HepG2 (cell line): ENCODE results near the gene NCAPG.

Source experiments
- CTCF ChIP-seq: sonication (generic); formaldehyde crosslinking; IDR thresholded peaks from 2 replicates; pipeline ENCODE4 v1.5.0; 2020; ENCODE audit warnings: mild to moderate bottlenecking, missing genetic modification reagents, moderate library complexity
- ELF4 ChIP-seq: sonication (generic); formaldehyde crosslinking; IDR thresholded peaks from 2 replicates; pipeline ENCODE4 v1.5.0; 2020; ENCODE audit warnings: missing genetic modification reagents, mild to moderate bottlenecking, moderate library complexity, borderline replicate concordance
- HMG20B ChIP-seq: conservative IDR thresholded peaks from 2 replicates; pipeline ENCODE4 v1.6.1; 2016; ENCODE audit warnings: missing genetic modification reagents, missing compliant biosample characterization
- MTF1 ChIP-seq: sonication (generic); formaldehyde crosslinking; IDR thresholded peaks from 2 replicates; pipeline ENCODE4 v1.5.0; 2020; ENCODE audit warnings: missing genetic modification reagents
- TAF1 ChIP-seq: sonication (generic); formaldehyde crosslinking; IDR thresholded peaks from 2 replicates; pipeline ENCODE4 v1.4.0; 2020; ENCODE audit warnings: missing genetic modification reagents
- TAF15 ChIP-seq: fragments of 200-400 bp; formaldehyde crosslinking; IDR thresholded peaks from one replicate; pipeline ENCODE4 v1.6.1; 2018; ENCODE audit warnings: mild to moderate bottlenecking, low read depth, low read length; ENCODE audit not compliant: poor library complexity, severe bottlenecking
- ZNF274 ChIP-seq: sonication (generic); formaldehyde crosslinking; IDR thresholded peaks from 2 replicates; pipeline ENCODE4 v1.5.1; 2020; ENCODE audit warnings: mild to moderate bottlenecking, missing genetic modification reagents
- TF ChIP-seq, protein P1 (sequence below): sonication (generic); formaldehyde crosslinking; IDR thresholded peaks from 2 replicates; pipeline ENCODE4 v1.4.0; 2020; ENCODE audit warnings: mild to moderate bottlenecking, missing genetic modification reagents
- TF ChIP-seq, protein P2 (sequence below): sonication (generic); formaldehyde crosslinking; IDR thresholded peaks from 2 replicates; pipeline ENCODE4 v1.4.0; 2020; ENCODE audit warnings: missing genetic modification reagents

DNA sequence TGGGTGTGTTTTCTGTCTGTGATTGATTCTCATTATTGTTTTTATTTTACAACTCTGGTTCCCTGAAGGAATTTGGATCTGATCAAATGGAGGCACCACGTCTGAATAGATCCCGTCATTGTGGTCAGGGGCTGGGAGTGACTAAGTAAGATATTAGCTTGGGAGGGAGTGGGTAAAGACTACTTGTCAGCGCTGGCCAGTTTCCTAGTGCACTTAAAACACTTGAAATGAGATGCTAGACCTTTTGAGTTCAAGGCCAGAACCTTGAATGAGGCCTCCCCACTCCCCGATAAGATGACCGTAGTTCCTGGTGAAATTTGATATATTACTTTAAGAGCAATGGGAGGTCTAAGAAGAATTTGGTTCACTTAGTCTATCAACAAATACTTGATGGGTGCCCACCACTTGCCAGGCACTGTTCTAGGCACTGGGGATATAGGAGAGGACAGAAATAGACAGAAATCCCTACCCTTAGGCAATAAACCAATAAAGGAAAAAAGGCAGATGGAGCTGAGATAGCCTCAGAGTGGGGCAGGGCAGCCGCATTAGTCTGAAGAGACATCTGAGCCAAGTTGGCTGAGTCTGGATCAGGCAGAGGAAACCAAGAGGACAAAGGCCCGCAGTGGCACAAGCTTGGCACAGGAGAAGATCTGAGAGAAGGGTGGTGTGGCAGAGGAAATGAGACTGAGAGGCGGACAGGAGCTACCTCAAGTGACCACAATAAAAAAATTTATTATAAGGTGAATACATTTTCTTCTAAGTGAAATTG lies 41.2 kb upstream of the NCAPG start:
- TF ChIP-seq MTF1 (CRISPR knock-in tag) (no peak), CTCF (CRISPR knock-in tag) (no peak), HMG20B (CRISPR knock-in tag) (no peak), TAF15 (no peak), ELF4 (no peak), ZNF274 (no peak), TAF1 (no peak)
- TF ChIP-seq, protein P1, sequence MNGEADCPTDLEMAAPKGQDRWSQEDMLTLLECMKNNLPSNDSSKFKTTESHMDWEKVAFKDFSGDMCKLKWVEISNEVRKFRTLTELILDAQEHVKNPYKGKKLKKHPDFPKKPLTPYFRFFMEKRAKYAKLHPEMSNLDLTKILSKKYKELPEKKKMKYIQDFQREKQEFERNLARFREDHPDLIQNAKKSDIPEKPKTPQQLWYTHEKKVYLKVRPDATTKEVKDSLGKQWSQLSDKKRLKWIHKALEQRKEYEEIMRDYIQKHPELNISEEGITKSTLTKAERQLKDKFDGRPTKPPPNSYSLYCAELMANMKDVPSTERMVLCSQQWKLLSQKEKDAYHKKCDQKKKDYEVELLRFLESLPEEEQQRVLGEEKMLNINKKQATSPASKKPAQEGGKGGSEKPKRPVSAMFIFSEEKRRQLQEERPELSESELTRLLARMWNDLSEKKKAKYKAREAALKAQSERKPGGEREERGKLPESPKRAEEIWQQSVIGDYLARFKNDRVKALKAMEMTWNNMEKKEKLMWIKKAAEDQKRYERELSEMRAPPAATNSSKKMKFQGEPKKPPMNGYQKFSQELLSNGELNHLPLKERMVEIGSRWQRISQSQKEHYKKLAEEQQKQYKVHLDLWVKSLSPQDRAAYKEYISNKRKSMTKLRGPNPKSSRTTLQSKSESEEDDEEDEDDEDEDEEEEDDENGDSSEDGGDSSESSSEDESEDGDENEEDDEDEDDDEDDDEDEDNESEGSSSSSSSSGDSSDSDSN = no peak
- TF ChIP-seq, protein P2, sequence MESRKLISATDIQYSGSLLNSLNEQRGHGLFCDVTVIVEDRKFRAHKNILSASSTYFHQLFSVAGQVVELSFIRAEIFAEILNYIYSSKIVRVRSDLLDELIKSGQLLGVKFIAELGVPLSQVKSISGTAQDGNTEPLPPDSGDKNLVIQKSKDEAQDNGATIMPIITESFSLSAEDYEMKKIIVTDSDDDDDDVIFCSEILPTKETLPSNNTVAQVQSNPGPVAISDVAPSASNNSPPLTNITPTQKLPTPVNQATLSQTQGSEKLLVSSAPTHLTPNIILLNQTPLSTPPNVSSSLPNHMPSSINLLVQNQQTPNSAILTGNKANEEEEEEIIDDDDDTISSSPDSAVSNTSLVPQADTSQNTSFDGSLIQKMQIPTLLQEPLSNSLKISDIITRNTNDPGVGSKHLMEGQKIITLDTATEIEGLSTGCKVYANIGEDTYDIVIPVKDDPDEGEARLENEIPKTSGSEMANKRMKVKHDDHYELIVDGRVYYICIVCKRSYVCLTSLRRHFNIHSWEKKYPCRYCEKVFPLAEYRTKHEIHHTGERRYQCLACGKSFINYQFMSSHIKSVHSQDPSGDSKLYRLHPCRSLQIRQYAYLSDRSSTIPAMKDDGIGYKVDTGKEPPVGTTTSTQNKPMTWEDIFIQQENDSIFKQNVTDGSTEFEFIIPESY (CRISPR knock-in tag) = no peak
